HepG2 (cell line): ENCODE measurements around the gene U2AF1L4. TPM values are rescaled to one million over a fixed set of nuclear protein-coding genes. Genes with fewer than 3 reads are reported as not detected.

Experiments
- FOXO4 ChIP-seq: sonication (generic); formaldehyde crosslinking; conservative IDR thresholded peaks from 2 replicates; pipeline ENCODE4 v1.8.1; 2023; ENCODE audit warnings: missing genetic modification reagents
- GPBP1L1 ChIP-seq: sonication (generic); formaldehyde crosslinking; IDR thresholded peaks from 2 replicates; pipeline ENCODE4 v1.5.0; 2020; ENCODE audit warnings: mild to moderate bottlenecking, missing genetic modification reagents
- HCFC1 ChIP-seq: fragments of 150-350 bp; IDR thresholded peaks from 2 replicates; pipeline ENCODE4 v1.6.1; 2014; ENCODE audit warnings: low read depth, low read length
- HNRNPH1 ChIP-seq: fragments of 200-400 bp; formaldehyde crosslinking; optimal IDR thresholded peaks from 2 replicates; pipeline ENCODE3; 2017; ENCODE audit warnings: mild to moderate bottlenecking, low read depth, low read length
- HNRNPLL ChIP-seq: fragments of 200-400 bp; formaldehyde crosslinking; IDR thresholded peaks from 2 replicates; pipeline ENCODE4 v1.6.1; 2017; ENCODE audit warnings: mild to moderate bottlenecking, low read depth, low read length; ENCODE audit not compliant: poor library complexity, severe bottlenecking
- KAT2B ChIP-seq: fragments of 150-350 bp; IDR thresholded peaks from 2 replicates; pipeline ENCODE4 v1.6.1; 2014; ENCODE audit warnings: low read depth, low read length, borderline replicate concordance
- KLF6 ChIP-seq: IDR thresholded peaks from 2 replicates; pipeline ENCODE4 v1.8.0; 2016; ENCODE audit warnings: missing biosample characterization, missing genetic modification reagents
- MTF2 ChIP-seq: sonication (generic); formaldehyde crosslinking; IDR thresholded peaks from 2 replicates; pipeline ENCODE4 v1.5.0; 2020; ENCODE audit warnings: missing genetic modification reagents, borderline replicate concordance
- NFKB2 ChIP-seq: sonication (generic); formaldehyde crosslinking; IDR thresholded peaks from 2 replicates; pipeline ENCODE4 v1.4.0; 2020; ENCODE audit warnings: missing genetic modification reagents, borderline replicate concordance
- PRPF4 ChIP-seq: fragments of 200-400 bp; formaldehyde crosslinking; IDR thresholded peaks from 2 replicates; pipeline ENCODE4 v1.6.1; 2016; ENCODE audit warnings: low read length, low read depth; ENCODE audit not compliant: poor library complexity, severe bottlenecking
- SMAD1 ChIP-seq: sonication (generic); formaldehyde crosslinking; IDR thresholded peaks from 2 replicates; pipeline ENCODE4 v1.4.0; 2020; ENCODE audit warnings: missing genetic modification reagents, low read depth, mild to moderate bottlenecking, borderline replicate concordance
- XRCC5 ChIP-seq: fragments of 200-400 bp; formaldehyde crosslinking; optimal IDR thresholded peaks from 2 replicates; pipeline ENCODE3; 2017; ENCODE audit warnings: mild to moderate bottlenecking, low read length
- YY1 ChIP-seq: IDR thresholded peaks from 2 replicates; pipeline ENCODE4 v1.6.1; 2011; ENCODE audit warnings: low read length, low read depth, moderate library complexity, mild to moderate bottlenecking; ENCODE audit not compliant: insufficient read depth, insufficient replicate concordance
- ZBTB43 ChIP-seq: sonication (generic); formaldehyde crosslinking; conservative IDR thresholded peaks from 2 replicates; pipeline ENCODE4 v1.4.0; 2020; ENCODE audit warnings: missing genetic modification reagents
- ZBTB8A ChIP-seq: sonication (generic); formaldehyde crosslinking; IDR thresholded peaks from 2 replicates; pipeline ENCODE4 v1.4.0; 2020; ENCODE audit warnings: mild to moderate bottlenecking, low read depth, missing genetic modification reagents, borderline replicate concordance
- ZEB1 ChIP-seq: IDR thresholded peaks from 2 replicates; pipeline ENCODE4 v1.6.1; 2012; ENCODE audit warnings: mild to moderate bottlenecking, low read depth, inconsistent platforms; ENCODE audit not compliant: insufficient replicate concordance
- ZKSCAN5 ChIP-seq: sonication (generic); formaldehyde crosslinking; IDR thresholded peaks from 2 replicates; pipeline ENCODE4 v1.5.1; 2020; ENCODE audit warnings: mild to moderate bottlenecking, missing genetic modification reagents
- ZNF138 ChIP-seq: sonication (generic); formaldehyde crosslinking; IDR thresholded peaks from 2 replicates; pipeline ENCODE4 v1.5.0; 2020; ENCODE audit warnings: mild to moderate bottlenecking, low read depth, missing genetic modification reagents
- ZNF232 ChIP-seq: sonication (generic); formaldehyde crosslinking; IDR thresholded peaks from 2 replicates; pipeline ENCODE4 v1.4.0; 2020; ENCODE audit warnings: missing genetic modification reagents, borderline replicate concordance
- ZNF264 ChIP-seq: sonication (generic); formaldehyde crosslinking; IDR thresholded peaks from 2 replicates; pipeline ENCODE4 v1.4.0; 2020; ENCODE audit warnings: missing genetic modification reagents
- ZNF354B ChIP-seq: sonication (generic); formaldehyde crosslinking; IDR thresholded peaks from 2 replicates; pipeline ENCODE4 v1.8.0; 2022; ENCODE audit warnings: mild to moderate bottlenecking, missing genetic modification reagents
- ZNF460 ChIP-seq: sonication (generic); formaldehyde crosslinking; IDR thresholded peaks from 2 replicates; pipeline ENCODE4 v1.5.1; 2020; ENCODE audit warnings: missing genetic modification reagents, mild to moderate bottlenecking, borderline replicate concordance
- ZNF691 ChIP-seq: sonication (generic); formaldehyde crosslinking; IDR thresholded peaks from 2 replicates; pipeline ENCODE4 v1.4.0; 2020; ENCODE audit warnings: missing genetic modification reagents, low read depth, mild to moderate bottlenecking, borderline replicate concordance
- ZNF775 ChIP-seq: sonication (generic); formaldehyde crosslinking; IDR thresholded peaks from 2 replicates; pipeline ENCODE4 v1.4.0; 2020; ENCODE audit warnings: missing genetic modification reagents, mild to moderate bottlenecking, moderate library complexity, borderline replicate concordance
- ZNF782 ChIP-seq: sonication (generic); formaldehyde crosslinking; IDR thresholded peaks from 2 replicates; pipeline ENCODE4 v1.4.0; 2020; ENCODE audit warnings: missing genetic modification reagents, mild to moderate bottlenecking, borderline replicate concordance
- polyA plus RNA-seq, 8 experiments: library from polyadenylated mRNA; depleted of rRNA in 3 of 8; stranded (reverse) in 7 of 8; unstranded in 1 of 8; fragments of >200 nt; fragmentation: Illumina TruSeq in 4 of 8; extraction: Trizol in 4 of 8; gene quantifications; 2 replicates each; pipeline versions ENCODE4 v1.2.1 to v1.2.3, GENCODE V29; 2011 to 2016; ENCODE audit warnings: low read depth in 4 of 8, missing spikeins in 1 of 8, mixed read lengths in 1 of 8; ENCODE audit not compliant: insufficient read depth in 1 of 8
- total RNA-seq, 5 experiments: library from RNA; depleted of rRNA; stranded (reverse); fragments of >200 nt; fragmentation: Illumina TruSeq; extraction: Trizol; gene quantifications; 2 replicates each; pipeline ENCODE4 v1.2.3, GENCODE V29; 2016; ENCODE audit warnings: low read depth in 1 of 5

The U2AF1L4 gene
- total and polyA plus RNA-seq, 2 of the 13 experiments (the other 11 are each of a cell fraction or from before 2014, with no cell fraction given), result 7.9 to 15.4 TPM

GRCh38 chr19:35693835-35694599 lies 51.2 kb downstream of the U2AF1L4 start (continued):
- TF ChIP-seq SMAD1 (CRISPR knock-in tag) (no peak), FOXO4 (no peak), KAT2B (no peak), XRCC5 (peak; percentile 94), ZNF264 (CRISPR knock-in tag) (no peak), YY1 (peak; percentile 54), ZNF354B (CRISPR knock-in tag) (no peak), HNRNPLL (no peak), ZBTB43 (no peak), KLF6 (CRISPR knock-in tag) (no peak), ZNF691 (no peak), HCFC1 (peak; percentile 26; the same call in 1 of the 2 replicates), ZNF232 (CRISPR knock-in tag) (no peak), ZNF138 (CRISPR knock-in tag) (no peak), MTF2 (no peak), NFKB2 (CRISPR knock-in tag) (no peak), ZNF782 (CRISPR knock-in tag) (no peak), ZNF460 (CRISPR knock-in tag) (no peak), HNRNPH1 (no peak), ZEB1 (no peak), ZKSCAN5 (CRISPR knock-in tag) (no peak), ZBTB8A (CRISPR knock-in tag) (no peak), GPBP1L1 (CRISPR knock-in tag) (no peak), PRPF4 (no peak), ZNF775 (no peak)
